NB4 (cell line): Measurements from ENCODE around the gene SMIM22.

ENCODE experiments used
- CTCF ChIP-seq: IDR thresholded peaks from one replicate; pipeline ENCODE4 v1.5.1; 2012; ENCODE audit warnings: low read depth, low read length
- MAX ChIP-seq: IDR thresholded peaks from 2 replicates; pipeline ENCODE4 v1.6.1; 2011; ENCODE audit warnings: low read depth, low read length

DNA sequence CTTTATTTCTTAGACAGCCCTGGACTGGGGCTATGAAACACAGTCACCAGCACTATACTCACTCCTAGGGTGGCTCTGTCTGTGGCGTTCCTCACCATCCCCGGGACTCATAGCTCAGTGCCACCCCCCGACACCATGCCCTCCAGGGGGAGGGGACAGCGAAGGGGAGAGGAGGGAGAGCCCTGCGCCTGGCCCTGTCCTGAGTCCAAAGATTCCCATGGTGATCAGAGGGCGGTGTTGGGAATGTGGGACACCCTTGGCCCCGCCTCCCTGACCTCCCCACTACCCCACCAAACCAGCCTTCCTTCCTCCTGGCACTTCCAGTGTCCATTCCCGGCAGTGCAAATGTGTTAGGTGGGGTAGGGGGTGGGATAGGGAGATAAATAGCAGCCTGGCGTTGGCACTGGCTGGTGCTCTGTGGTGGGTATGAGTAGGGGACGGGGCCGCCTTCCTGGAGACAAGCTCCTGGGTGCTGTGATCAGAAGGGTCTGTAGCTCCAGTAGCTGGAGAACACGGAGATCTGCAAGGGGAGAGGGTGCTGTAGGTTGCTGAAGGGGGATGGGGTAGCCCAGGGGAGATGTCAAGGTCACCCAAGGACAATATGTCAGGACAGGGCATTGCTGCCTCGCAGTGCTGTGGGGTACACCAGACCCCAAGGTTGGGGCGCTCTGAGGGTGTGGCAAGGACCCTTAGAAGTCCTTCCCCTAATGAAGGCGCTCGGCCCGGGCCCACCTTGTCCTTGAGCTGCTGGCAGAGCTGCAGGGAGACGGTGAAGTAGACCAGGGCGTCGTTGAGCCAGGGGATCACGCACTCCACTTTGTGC is 2.0 kb downstream of the SMIM22 start:
- no peak for TF ChIP-seq CTCF
- TF ChIP-seq MAX, result no peak
